Occipital lobe (tissue), 2 donors: Measurements from ENCODE around the gene NCCRP1. TPM values are rescaled to one million over a fixed set of nuclear protein-coding genes. Genes with fewer than 3 reads are reported as not detected.

Source experiments
- DNase-seq: peaks from one replicate; lab custom pipeline; 2025; lab: John Stamatoyannopoulos, UW
- total RNA-seq: library from RNA; depleted of rRNA; stranded (reverse); fragments of >200 nt; gene quantifications from one replicate; pipeline ENCODE4 v1.2.3, GENCODE V29; 2014

The NCCRP1 gene
- total RNA-seq, 1 donor from 2014 or later = not detected

GRCh38 chr19:39165857-39166256 is 30.9 kb upstream of the NCCRP1 start:
- no peak for DNase-seq

- no peak for DNase-seq
Measured at GRCh38 chr19:39166571-39167391, 30.0 kb upstream of the NCCRP1 start.

GRCh38 chr19:39167461-39168257 is 29.1 kb upstream of the NCCRP1 start:
- no peak for DNase-seq

GRCh38 chr19:39168258-39169142 is 28.3 kb upstream of the NCCRP1 start:
- no peak for DNase-seq

GRCh38 chr19:39169143-39169810 is 27.5 kb upstream of the NCCRP1 start:
- no peak for DNase-seq

GRCh38 chr19:39170386-39171231 is 26.2 kb upstream of the NCCRP1 start:
- DNase-seq = no peak

GRCh38 chr19:39171479-39172465 is 25.0 kb upstream of the NCCRP1 start:
- DNase-seq = no peak

- no peak for DNase-seq
Measured at GRCh38 chr19:39172700-39173501, 23.9 kb upstream of the NCCRP1 start.

- no peak for DNase-seq
Measured at GRCh38 chr19:39173502-39173991, 23.2 kb upstream of the NCCRP1 start.

GRCh38 chr19:39174142-39174541 is 22.6 kb upstream of the NCCRP1 start:
- no peak for DNase-seq

- DNase-seq = no peak
Measured at GRCh38 chr19:39174558-39175544, 21.9 kb upstream of the NCCRP1 start.

GRCh38 chr19:39175564-39175963 is 21.2 kb upstream of the NCCRP1 start:
- no peak for DNase-seq

- DNase-seq = no peak
Measured at GRCh38 chr19:39177110-39177699, 19.6 kb upstream of the NCCRP1 start.

GRCh38 chr19:39177736-39178135 is 19.0 kb upstream of the NCCRP1 start:
- DNase-seq = no peak

GRCh38 chr19:39178296-39179006 is 18.3 kb upstream of the NCCRP1 start:
- no peak for DNase-seq

- DNase-seq = no peak
Measured at GRCh38 chr19:39179754-39180153, 17.0 kb upstream of the NCCRP1 start.
